ENCODE results near the gene PCBP3. TPM values are rescaled to one million over a fixed set of nuclear protein-coding genes. Genes with fewer than 3 reads are reported as not detected.

Gene PCBP3
- total and polyA plus RNA-seq, 2 of the 8 experiments (the other 6 are each of a cell fraction or from before 2014, with no cell fraction given), result 3.5 to 6.3 TPM

DNA sequence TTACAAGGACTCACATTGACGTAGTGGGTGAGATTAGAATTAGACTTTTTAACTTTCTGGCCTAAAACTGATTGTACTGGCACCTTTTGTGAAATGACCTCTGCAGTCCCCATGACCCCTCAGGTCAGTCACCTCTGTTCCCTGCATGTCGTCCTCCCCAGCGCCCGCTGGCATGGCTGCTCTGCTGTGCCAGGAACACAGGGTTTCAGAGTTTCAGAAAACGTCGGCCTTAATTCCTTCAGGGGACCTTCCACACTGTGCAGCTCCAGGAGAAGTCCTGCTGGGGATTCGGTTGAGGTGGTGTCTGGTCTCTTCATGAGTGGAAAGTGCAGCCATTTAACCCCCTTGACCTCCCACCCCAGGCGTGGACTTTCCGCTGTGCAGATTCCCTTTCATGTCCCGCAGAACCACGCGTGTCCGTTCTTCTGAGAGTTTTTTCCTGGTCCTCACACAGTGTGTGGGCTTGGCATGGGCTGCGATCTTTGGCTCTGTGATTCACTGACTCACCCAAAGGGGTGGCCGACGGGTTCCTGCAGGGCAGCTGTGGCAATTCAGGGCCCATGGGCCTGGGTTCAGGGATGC lies 179.7 kb downstream of the PCBP3 start (continued):
- TF ChIP-seq EZH2 (IDR thresholded peaks at IDR 0.05; ENCODE audit: low read depth, low read length, severe bottlenecking), result no peak
- no peak for TF ChIP-seq EP300 (IDR thresholded peaks at IDR 0.05; ENCODE audit: borderline replicate concordance in 1 of 2, low read depth in 2 of 2, low read length in 2 of 2)
- TF ChIP-seq NRF1 (IDR thresholded peaks at IDR 0.05; ENCODE audit: low read depth, low read length), result no peak
- TF ChIP-seq RNF2 (IDR thresholded peaks at IDR 0.05; ENCODE audit: borderline replicate concordance, low read depth, low read length, missing control alignments, poor library complexity, severe bottlenecking), result no peak
- no peak for TF ChIP-seq CTBP2 (IDR thresholded peaks at IDR 0.05; ENCODE audit: borderline replicate concordance, insufficient read depth, insufficient read length, low read length)
- no peak for TF ChIP-seq TBP (IDR thresholded peaks at IDR 0.05; ENCODE audit: low read depth, low read length)
